HG02763 (cell line): ENCODE results near the gene PCDH9.

Source experiments
- ATAC-seq: cut with Tn5 transposase; IDR thresholded peaks from one replicate; pipeline ENCODE4 v1.9.1; 2021; ENCODE audit warnings: mild to moderate bottlenecking, moderate library complexity; ENCODE audit not compliant: unreplicated experiment

Gene PCDH9

GRCh38 chr13:66994097-66994496 lies 236.0 kb downstream of the PCDH9 start:
- ATAC-seq: peak; percentile 54

- no peak for ATAC-seq
Measured at GRCh38 chr13:66992719-66993118, 237.4 kb downstream of the PCDH9 start.

- no peak for ATAC-seq
Measured at GRCh38 chr13:66992183-66992582, 238.0 kb downstream of the PCDH9 start.

DNA sequence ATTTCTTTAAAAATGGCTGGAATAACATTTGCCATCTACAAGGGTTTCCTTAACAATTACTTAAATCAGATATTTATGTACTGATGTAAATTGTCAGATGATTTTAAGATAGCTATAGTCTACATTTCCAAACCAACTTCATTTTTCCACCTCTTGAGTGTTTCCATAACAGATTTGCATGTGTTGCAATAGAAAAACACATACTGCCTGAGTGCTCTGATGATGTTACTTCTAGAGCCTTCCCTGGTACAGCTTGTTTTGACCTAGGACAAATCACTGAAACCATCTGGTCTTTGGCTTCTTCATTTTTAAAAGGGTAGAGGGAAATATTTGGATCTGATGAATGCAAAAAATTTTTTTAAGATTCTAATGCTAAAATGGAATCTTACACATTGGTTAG lies 245.9 kb downstream of the PCDH9 start:
- ATAC-seq: no peak

DNA sequence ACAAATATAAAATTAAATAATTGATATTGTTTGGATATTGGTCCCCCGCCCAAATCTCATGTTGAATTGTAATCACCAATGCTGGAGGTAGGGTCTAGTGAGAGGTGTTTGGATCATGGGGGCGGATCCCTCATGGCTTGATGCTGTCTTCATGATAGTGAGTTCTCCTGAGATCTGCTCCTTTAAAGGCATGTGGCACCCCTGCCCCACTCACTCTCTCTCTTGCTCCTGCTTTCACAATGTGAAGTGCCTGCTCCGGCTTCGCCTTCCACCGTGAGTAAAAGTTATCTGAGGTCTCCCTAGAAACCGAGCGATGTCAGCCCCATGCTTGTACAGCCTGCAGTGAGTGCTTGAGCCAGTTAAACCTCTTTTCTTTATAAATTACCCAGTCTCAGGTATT lies 248.2 kb downstream of the PCDH9 start:
- ATAC-seq: no peak

DNA sequence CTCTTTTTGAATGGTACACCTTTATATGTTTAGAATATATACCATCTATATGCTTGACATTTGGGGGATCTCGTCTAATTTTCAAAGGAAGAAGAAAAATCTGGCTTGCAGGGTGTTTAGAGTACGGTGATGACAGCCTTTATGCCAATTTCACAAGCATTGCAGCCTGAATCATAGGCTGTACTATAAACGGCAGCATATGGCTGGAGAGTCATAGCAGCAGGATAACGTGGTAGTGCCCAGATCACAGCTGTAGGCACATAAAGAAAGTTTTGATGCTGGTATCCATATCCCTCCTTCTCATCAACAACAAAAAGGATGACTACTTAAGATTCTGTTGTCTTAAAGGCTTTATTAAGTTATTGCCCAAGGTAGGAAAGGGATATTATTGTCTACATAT lies 253.0 kb downstream of the PCDH9 start:
- ATAC-seq: no peak

DNA sequence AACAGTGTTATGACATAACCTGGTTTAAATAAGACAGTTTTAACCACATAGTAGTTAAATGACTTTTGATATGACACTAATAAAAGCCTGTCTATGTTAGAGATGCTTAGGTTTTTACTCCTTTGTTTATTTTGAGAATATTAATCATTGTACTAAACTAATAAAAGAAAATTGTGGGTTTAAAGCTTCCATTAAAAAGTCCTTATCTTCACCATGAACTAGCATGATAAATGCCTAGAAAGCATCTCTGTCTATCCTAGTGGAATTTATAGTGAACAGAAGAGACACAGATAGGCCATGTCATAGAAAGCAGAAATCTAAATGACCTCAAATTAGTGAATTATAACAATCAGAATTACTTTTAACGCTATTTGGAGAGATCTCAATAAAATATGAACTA lies 255.2 kb downstream of the PCDH9 start:
- no peak for ATAC-seq

DNA sequence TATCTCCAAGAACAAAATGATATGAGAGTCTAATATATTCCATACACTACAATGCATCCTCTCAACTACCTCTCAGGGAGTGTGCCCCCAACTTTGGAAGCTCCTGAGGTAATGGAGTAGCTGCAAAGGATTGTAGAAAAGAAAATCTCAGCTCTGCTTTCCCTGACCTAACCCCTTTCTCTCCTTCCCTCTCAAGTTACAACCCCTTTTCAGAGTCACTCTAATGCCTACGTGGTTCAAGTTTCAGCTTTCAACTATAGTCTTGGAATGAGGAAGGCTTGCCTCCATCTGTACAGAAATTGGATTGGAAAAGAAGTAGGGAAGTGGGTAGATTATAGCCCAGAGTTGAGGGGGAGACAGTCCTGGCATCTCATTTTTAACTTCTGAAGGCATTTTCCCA lies 256.0 kb downstream of the PCDH9 start:
- ATAC-seq: no peak

GRCh38 chr13:66972659-66973058 lies 257.5 kb downstream of the PCDH9 start:
- ATAC-seq: no peak

DNA sequence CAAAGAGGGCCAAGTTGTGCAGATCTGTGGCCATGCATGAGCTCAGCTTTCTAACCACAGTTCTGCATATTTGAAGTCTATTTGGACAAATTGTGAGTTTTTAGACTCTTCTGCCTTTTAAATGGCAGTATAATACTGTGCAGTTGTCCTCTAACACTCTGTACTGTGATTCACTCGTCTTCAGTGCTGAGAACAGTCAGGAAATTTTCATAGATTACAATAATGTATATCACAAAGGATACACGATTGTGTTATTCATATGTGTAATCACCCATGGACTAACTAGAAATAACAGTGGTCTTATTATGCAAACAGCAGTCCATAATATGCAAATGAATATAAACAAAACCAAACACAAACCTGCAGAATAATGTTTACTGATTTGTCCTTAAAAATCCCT lies 259.1 kb downstream of the PCDH9 start:
- ATAC-seq: no peak

DNA sequence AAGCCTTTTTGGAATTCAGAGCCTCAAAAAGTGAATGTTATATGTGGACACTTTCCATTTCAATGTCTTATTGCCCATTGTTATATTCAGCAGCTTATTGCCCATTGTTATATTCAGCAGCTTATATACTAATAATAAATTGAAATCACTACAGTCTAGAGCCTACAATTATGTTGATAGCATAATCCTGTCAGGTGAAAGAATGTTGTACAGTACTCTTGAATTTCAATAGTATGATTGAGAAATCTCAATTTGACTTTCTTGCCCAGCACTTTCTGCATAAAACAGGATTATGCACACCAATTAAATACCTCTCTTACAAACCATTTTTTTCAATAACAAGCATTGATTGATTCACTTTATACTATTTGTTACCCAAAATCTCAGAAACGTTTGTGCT lies 260.8 kb downstream of the PCDH9 start:
- ATAC-seq: no peak

DNA sequence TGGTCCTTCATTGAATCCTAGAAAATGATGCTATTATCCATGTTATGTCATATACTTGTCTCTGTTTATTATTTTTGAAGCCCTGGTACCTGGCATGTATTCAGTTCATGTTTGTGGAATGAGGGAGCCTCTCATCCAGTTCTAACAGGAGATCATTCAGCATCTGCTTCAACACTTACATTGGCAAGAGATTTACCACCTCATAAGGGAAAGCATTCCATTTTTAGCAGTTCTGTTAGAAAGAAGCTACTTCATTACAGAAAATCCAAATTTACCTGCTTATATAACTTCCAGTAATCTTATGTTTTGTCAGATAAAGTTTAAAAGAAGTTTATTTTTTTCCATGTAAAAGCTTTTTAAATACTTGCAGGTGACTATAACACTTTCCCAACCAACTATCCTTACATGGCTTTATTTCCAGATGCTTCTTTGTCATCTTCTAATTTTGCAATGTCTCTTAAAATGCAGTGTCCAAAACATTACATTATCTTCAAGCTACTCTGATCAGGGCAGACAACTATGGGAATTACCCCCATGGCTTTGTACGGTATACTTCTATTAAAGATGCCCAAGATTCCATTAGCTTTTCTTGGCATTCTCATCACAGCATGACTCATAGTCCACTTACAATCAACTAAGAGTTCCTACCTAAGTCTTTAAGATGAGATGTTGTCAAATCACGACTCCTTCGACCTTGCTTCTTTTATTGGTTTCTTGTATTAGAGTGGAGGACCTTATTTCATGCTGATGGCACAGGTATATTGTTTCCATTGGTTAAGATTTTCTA lies 262.1 kb downstream of the PCDH9 start:
- no peak for ATAC-seq

DNA sequence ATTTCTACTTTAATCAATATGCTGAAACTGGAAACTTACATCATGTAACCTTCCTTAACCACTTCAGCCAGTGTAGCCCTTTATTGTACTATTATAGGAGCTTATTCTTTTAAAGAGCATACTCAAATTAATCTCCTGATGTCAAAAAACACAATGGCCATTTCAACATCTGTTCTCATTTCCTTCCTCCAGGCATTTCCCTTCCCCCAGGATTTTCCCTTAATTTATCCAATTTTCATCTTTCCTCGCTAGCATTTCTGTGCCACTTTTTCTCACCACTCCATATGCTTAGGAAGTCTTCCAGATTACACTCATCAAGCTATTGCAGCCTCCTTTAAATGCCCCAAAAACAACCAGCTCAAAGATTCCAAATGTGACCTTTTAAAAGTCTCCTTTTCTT lies 265.0 kb downstream of the PCDH9 start:
- no peak for ATAC-seq

DNA sequence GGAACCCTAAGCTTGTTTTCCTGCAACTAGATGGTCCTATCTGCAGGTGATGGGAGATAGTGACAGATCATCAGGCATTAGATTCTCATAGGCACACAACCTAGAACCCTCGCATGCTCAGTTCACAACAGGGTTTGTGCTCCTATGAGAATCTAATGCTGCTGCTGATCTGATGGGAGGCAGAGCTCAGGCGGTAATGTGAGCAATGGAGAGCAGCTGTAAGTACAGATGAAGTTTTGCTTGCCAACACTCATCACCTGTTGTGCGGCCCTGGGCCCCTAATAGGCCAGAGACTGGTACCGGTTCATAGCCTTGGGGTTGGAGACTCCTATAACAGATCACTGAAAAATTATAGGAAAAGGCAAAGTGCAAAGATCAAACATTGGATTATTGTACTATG lies 267.2 kb downstream of the PCDH9 start:
- no peak for ATAC-seq

GRCh38 chr13:66958611-66959010 lies 271.5 kb downstream of the PCDH9 start:
- no peak for ATAC-seq

- ATAC-seq: no peak
Measured at GRCh38 chr13:66952507-66952906, 277.6 kb downstream of the PCDH9 start.

DNA sequence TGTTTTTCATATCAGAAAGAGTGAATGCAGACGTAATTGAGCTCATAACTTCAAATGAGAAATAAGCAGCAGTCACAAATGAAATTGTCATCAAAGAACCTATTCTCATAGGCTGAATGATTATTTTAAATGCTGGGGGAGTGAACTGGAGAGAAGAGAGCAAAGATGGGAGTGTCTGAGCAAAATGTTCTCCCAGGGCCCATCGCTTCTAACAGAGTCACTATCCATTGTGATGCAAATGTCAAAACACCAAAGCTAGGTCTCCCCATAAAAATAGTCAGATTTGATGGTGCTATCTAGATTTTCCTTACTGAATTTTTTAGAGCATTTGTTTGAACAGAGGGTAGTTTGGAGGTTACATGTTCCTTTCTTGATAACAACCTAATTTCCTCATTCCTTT lies 278.7 kb downstream of the PCDH9 start:
- no peak for ATAC-seq

DNA sequence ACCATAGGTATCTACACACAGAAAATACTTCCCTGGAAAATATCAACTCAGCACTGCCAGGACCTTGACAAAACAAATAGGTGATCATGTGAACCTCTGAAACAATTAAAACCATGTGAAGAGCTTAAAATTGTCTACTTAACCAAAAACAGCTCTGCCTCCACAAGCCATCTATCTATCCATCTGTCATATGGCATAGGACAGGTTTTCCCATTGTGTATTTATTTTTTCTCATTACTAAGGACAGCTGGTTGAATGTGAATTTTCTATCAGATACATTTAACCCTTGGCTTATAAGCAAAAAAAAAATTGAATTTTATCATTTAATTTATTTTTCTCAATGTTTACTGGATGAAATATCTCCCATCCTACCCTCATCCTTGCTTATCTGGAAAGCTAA lies 279.5 kb downstream of the PCDH9 start:
- ATAC-seq: no peak

DNA sequence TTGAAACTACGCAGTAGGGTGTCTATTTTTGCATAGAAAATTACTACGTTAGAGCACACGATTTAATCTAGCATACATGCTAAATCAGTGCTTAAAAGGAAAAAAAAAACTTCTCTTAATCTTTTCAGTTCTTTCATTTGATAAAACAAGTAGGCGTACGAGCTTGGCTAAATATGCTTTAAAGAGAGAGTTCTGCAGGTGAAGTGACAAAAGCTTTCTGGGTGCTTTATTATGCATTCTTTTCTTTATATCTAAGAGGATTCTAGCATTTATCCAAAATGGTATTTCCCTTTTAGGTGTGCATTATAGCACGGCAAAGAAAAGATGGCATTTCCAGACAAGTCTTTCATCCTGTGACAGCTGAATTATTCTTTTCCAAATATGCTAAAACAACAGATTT lies 281.2 kb downstream of the PCDH9 start:
- ATAC-seq: no peak

- no peak for ATAC-seq
Measured at GRCh38 chr13:66943530-66943929, 286.6 kb downstream of the PCDH9 start.

DNA sequence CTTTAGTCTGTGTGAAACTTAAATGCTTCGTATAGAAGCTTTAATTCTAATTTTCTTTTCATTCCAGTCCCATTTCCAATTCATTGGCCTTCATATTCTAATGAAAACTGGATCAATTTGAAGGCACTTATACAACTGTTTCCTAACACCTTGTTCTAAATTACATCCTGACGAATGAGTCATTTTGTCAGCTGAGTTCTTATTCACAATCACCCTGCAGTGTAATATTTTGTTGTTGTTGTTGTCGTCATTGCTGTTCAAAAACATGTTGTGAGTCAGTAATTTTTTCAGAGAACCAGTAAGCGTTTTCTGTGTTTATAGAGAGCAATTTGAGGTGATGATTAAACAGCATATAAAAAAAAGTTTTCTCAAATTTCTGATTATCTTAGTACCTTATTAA lies 290.0 kb downstream of the PCDH9 start:
- no peak for ATAC-seq

- no peak for ATAC-seq
Measured at GRCh38 chr13:66937423-66937822, 292.7 kb downstream of the PCDH9 start.

DNA sequence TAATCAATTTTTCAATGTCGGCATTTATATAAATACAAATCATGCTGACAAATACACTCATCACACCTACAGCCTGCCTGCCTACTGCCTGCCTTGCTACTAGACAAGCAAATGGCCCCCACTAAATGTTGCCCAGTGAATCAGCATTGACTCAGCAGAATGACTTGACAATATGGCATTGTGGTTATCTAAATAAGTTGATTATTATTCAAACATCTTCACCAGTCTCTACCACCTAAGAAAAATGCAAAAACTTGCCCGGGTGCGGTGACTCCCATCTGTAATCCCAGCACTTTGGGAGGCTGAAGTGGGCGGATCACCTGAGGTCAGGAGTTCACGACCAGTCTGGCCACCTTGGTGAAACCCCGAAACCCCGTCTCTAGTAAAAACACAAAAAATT lies 296.1 kb downstream of the PCDH9 start:
- no peak for ATAC-seq
